ENCODE measurements around the gene PRKCZ. TPM values are rescaled to one million over a fixed set of nuclear protein-coding genes. Genes with fewer than 3 reads are reported as not detected.

PRKCZ gene
- total and polyA plus RNA-seq, 2 experiments from 2014 or later: 1.4 to 2.8 TPM

GRCh38 chr1:2160451-2161300 is 110.5 kb downstream of the PRKCZ start:
- in situ Hi-C loops (cut with MboI): no loop called here
- WGBS, 2 experiments (ENCODE audit: low coverage in 1 of 2, low lambda C conversion rate in 2 of 2, missing lambda C conversion rate in 2 of 2): 82 to 83% methylated on average over 31 to 34 of the region's 34 CpGs
- no peak overlapping the region for H3K4me2 ChIP-seq (ENCODE audit: unreplicated experiment)
- no peaks in the 10 kb centered on the region for H3K36me3 ChIP-seq (ENCODE audit: low read depth)
- no peak overlapping the region for H3K4me3 ChIP-seq
- no peak overlapping the region for H2AFZ ChIP-seq
- no peaks in the 10 kb centered on the region for H3K4me1 ChIP-seq (ENCODE audit: insufficient read depth)
- TF ChIP-seq EZH2 (IDR thresholded peaks at IDR 0.05; ENCODE audit: insufficient read depth, poor library complexity, severe bottlenecking): no peak
- no peak for TF ChIP-seq EZH2phosphoT487 (IDR thresholded peaks at IDR 0.05; ENCODE audit: insufficient read depth, low read depth)
- no peaks in the 10 kb centered on the region for H3K27me3 ChIP-seq (replicated peaks; ENCODE audit: insufficient read depth)
- no peak overlapping the region for H3K9ac ChIP-seq
- no peaks in the 10 kb centered on the region for H3F3A ChIP-seq (ENCODE audit: insufficient read depth)
- H3K9me3 ChIP-seq (ENCODE audit: low read depth): no peaks in the 10 kb centered on the region
- DNase-seq: no peak
- no peak overlapping the region for H3K27ac ChIP-seq
- no peaks in the 10 kb centered on the region for H3K9me2 ChIP-seq (ENCODE audit: insufficient read depth)
- no peaks in the 10 kb centered on the region for H3K79me2 ChIP-seq (ENCODE audit: insufficient read depth)
- H4K20me1 ChIP-seq (ENCODE audit: insufficient read depth): no peaks in the 10 kb centered on the region

GRCh38 chr1:2163205-2163604 is 113.0 kb downstream of the PRKCZ start:
- no peaks in the 10 kb centered on the region for H3K9me2 ChIP-seq (ENCODE audit: insufficient read depth)
- in situ Hi-C loops (cut with MboI): no loop called here
- H3K4me1 ChIP-seq (ENCODE audit: insufficient read depth): no peaks in the 10 kb centered on the region
- no peaks in the 10 kb centered on the region for H3K9me3 ChIP-seq (ENCODE audit: low read depth)
- H3K36me3 ChIP-seq (ENCODE audit: low read depth): no peaks in the 10 kb centered on the region
- no peaks in the 10 kb centered on the region for H3K27me3 ChIP-seq (replicated peaks; ENCODE audit: insufficient read depth)
- no peaks in the 10 kb centered on the region for H3K79me2 ChIP-seq (ENCODE audit: insufficient read depth)
- TF ChIP-seq EZH2phosphoT487 (IDR thresholded peaks at IDR 0.05; ENCODE audit: insufficient read depth, low read depth) (no peak), EZH2 (IDR thresholded peaks at IDR 0.05; ENCODE audit: insufficient read depth, poor library complexity, severe bottlenecking) (no peak)
- no peak overlapping the region for H2AFZ ChIP-seq
- no peak overlapping the region for H3K4me2 ChIP-seq (ENCODE audit: unreplicated experiment)
- H3F3A ChIP-seq (ENCODE audit: insufficient read depth): no peaks in the 10 kb centered on the region
- no peak for DNase-seq
- H3K4me3 ChIP-seq: no peak overlapping the region
- no peak overlapping the region for H3K27ac ChIP-seq
- 67 to 74% methylated on average over 7 of the region's 7 CpGs for WGBS, 2 experiments (ENCODE audit: low coverage in 1 of 2, low lambda C conversion rate in 2 of 2, missing lambda C conversion rate in 2 of 2)
- H3K9ac ChIP-seq: no peak overlapping the region
- no peaks in the 10 kb centered on the region for H4K20me1 ChIP-seq (ENCODE audit: insufficient read depth)

- Histone ChIP-seq H3K9me3 (ENCODE audit: low read depth) (no peaks in the 10 kb centered on the region), H3K9ac (no peak overlapping the region), H3K4me3 (no peak overlapping the region), H3K9me2 (ENCODE audit: insufficient read depth) (no peaks in the 10 kb centered on the region), H3K79me2 (ENCODE audit: insufficient read depth) (no peaks in the 10 kb centered on the region), H3F3A (ENCODE audit: insufficient read depth) (no peaks in the 10 kb centered on the region), H2AFZ (no peak overlapping the region), H3K36me3 (ENCODE audit: low read depth) (no peaks in the 10 kb centered on the region), H3K27ac (no peak overlapping the region), H3K27me3 (replicated peaks; ENCODE audit: insufficient read depth) (no peaks in the 10 kb centered on the region), H3K4me1 (ENCODE audit: insufficient read depth) (peaks cover 5% of the 10 kb centered on the region; the same call in 1 of the 2 replicates), H4K20me1 (ENCODE audit: insufficient read depth) (no peaks in the 10 kb centered on the region), H3K4me2 (ENCODE audit: unreplicated experiment) (no peak overlapping the region)
- no peak for TF ChIP-seq EZH2 (IDR thresholded peaks at IDR 0.05; ENCODE audit: insufficient read depth, poor library complexity, severe bottlenecking)
- no peak for TF ChIP-seq EZH2phosphoT487 (IDR thresholded peaks at IDR 0.05; ENCODE audit: insufficient read depth, low read depth)
- no peak for DNase-seq
- 63 to 72% methylated on average over 16 to 19 of the region's 19 CpGs for WGBS, 2 experiments (ENCODE audit: low coverage in 1 of 2, low lambda C conversion rate in 2 of 2, missing lambda C conversion rate in 2 of 2)
- in situ Hi-C loops (cut with MboI): no loop called here
Observed at GRCh38 chr1:2165646-2166045, 115.4 kb downstream of the PRKCZ start.

- H3F3A ChIP-seq (ENCODE audit: insufficient read depth): no peaks in the 10 kb centered on the region
- DNase-seq: no peak
- 41 to 47% methylated on average over 12 to 13 of the region's 14 CpGs for WGBS, 2 experiments (ENCODE audit: low coverage in 1 of 2, low lambda C conversion rate in 2 of 2, missing lambda C conversion rate in 2 of 2)
- no peak overlapping the region for H3K4me2 ChIP-seq (ENCODE audit: unreplicated experiment)
- in situ Hi-C loops (cut with MboI): no loop called here
- H3K27me3 ChIP-seq (replicated peaks; ENCODE audit: insufficient read depth): no peaks in the 10 kb centered on the region
- H4K20me1 ChIP-seq (ENCODE audit: insufficient read depth): no peaks in the 10 kb centered on the region
- no peak overlapping the region for H3K27ac ChIP-seq
- H3K79me2 ChIP-seq (ENCODE audit: insufficient read depth): no peaks in the 10 kb centered on the region
- H3K4me3 ChIP-seq: no peak overlapping the region
- TF ChIP-seq EZH2 (IDR thresholded peaks at IDR 0.05; ENCODE audit: insufficient read depth, poor library complexity, severe bottlenecking) (no peak), EZH2phosphoT487 (IDR thresholded peaks at IDR 0.05; ENCODE audit: insufficient read depth, low read depth) (no peak)
- H2AFZ ChIP-seq: no peak overlapping the region
- no peaks in the 10 kb centered on the region for H3K36me3 ChIP-seq (ENCODE audit: low read depth)
- H3K9me3 ChIP-seq (ENCODE audit: low read depth): no peaks in the 10 kb centered on the region
- H3K9ac ChIP-seq: no peak overlapping the region
- H3K9me2 ChIP-seq (ENCODE audit: insufficient read depth): no peaks in the 10 kb centered on the region
- H3K4me1 ChIP-seq (ENCODE audit: insufficient read depth): peaks cover 5% of the 10 kb centered on the region; the same call in 1 of the 2 replicates
Observed at GRCh38 chr1:2166254-2166653, 116.0 kb downstream of the PRKCZ start.

Measured in GM23248 (cell line).